K562 (cell line): ENCODE results near the gene HSDL2. TPM values are rescaled to one million over a fixed set of nuclear protein-coding genes. Genes with fewer than 3 reads are reported as not detected.

Experiments
- ARID4B ChIP-seq: sonication (generic); formaldehyde crosslinking; IDR thresholded peaks from 2 replicates; pipeline ENCODE4 v1.8.0; 2022; ENCODE audit warnings: mild to moderate bottlenecking, missing genetic modification reagents
- ATF1 ChIP-seq, 2 experiments: fragments of 450-650 bp in 1 of 2; IDR thresholded peaks; 2 replicates each; pipeline ENCODE4 v1.6.1; 2016; ENCODE audit warnings: missing compliant biosample characterization in 1 of 2, missing genetic modification characterization in 1 of 2
- CBFA2T2 ChIP-seq: fragments of 450-650 bp; conservative IDR thresholded peaks from 2 replicates; pipeline ENCODE4 v1.6.1; 2017; ENCODE audit warnings: mild to moderate bottlenecking
- CBX2 ChIP-seq: fragments of 200-600 bp; sonication (generic); IDR thresholded peaks from one replicate; pipeline ENCODE4 v1.6.1; 2012; ENCODE audit warnings: mild to moderate bottlenecking, low read length, inconsistent platforms; ENCODE audit not compliant: insufficient read depth, poor library complexity, severe bottlenecking
- ETV5 ChIP-seq: sonication (generic); formaldehyde crosslinking; IDR thresholded peaks from 2 replicates; pipeline ENCODE4 v1.4.0; 2020; ENCODE audit warnings: low read depth, mild to moderate bottlenecking, missing genetic modification reagents
- FUS ChIP-seq: fragments of 200-400 bp; formaldehyde crosslinking; optimal IDR thresholded peaks from 2 replicates; pipeline ENCODE3; 2017; ENCODE audit warnings: low read depth, low read length
- GATAD2A ChIP-seq: fragments of 450-650 bp; IDR thresholded peaks from 2 replicates; pipeline ENCODE4 v1.6.1; 2017
- GTF2E2 ChIP-seq: fragments of 200-800 bp; sonication (Bioruptor generic); IDR thresholded peaks from 2 replicates; pipeline ENCODE4 v1.6.1; 2016; ENCODE audit warnings: missing genetic modification characterization, missing compliant biosample characterization
- KLF16 ChIP-seq: IDR thresholded peaks from 2 replicates; pipeline ENCODE4 v1.6.1; 2016; ENCODE audit warnings: antibody characterized with exemption
- PHB ChIP-seq: fragments of 250-450 bp; sonication (Bioruptor Pico); IDR thresholded peaks from 2 replicates; pipeline ENCODE4 v1.5.0; 2021
- PHTF2 ChIP-seq: fragments of 250-450 bp; sonication (Bioruptor Pico); IDR thresholded peaks from 2 replicates; pipeline ENCODE4 v1.5.0; 2021; ENCODE audit warnings: mild to moderate bottlenecking
- PKNOX1 ChIP-seq: fragments of 450-650 bp; IDR thresholded peaks from 2 replicates; pipeline ENCODE4 v1.6.1; 2016
- POU5F1 ChIP-seq: fragments of 150-350 bp; IDR thresholded peaks from 2 replicates; pipeline ENCODE4 v1.6.1; 2014; ENCODE audit warnings: borderline replicate concordance, low read length, low read depth, mild to moderate bottlenecking; ENCODE audit not compliant: partially characterized antibody
- RFX1 ChIP-seq: fragments of 450-650 bp; IDR thresholded peaks from 2 replicates; pipeline ENCODE4 v1.6.1; 2016; ENCODE audit warnings: mild to moderate bottlenecking, moderate library complexity
- SUPT5H ChIP-seq: fragments of 450-650 bp; IDR thresholded peaks from 2 replicates; pipeline ENCODE4 v1.6.1; 2016
- VEZF1 ChIP-seq: fragments of 200-800 bp; sonication (Bioruptor generic); IDR thresholded peaks from 2 replicates; pipeline ENCODE4 v1.6.1; 2017; ENCODE audit warnings: missing genetic modification characterization, missing compliant biosample characterization
- WHSC1 ChIP-seq: IDR thresholded peaks from one replicate; pipeline ENCODE4 v1.6.1; 2012; ENCODE audit warnings: low read length, control low read depth, inconsistent platforms
- ZFP1 ChIP-seq: fragments of 450-650 bp; formaldehyde crosslinking; IDR thresholded peaks from 2 replicates; pipeline ENCODE4 v1.4.0; 2020; ENCODE audit warnings: mild to moderate bottlenecking, mixed read lengths
- ZNF175 ChIP-seq: fragments of 200-800 bp; sonication (Bioruptor generic); IDR thresholded peaks from 2 replicates; pipeline ENCODE4 v1.6.1; 2016; ENCODE audit warnings: low read depth, mild to moderate bottlenecking, missing genetic modification characterization, missing compliant biosample characterization
- ZNF263 ChIP-seq: sonication (generic); formaldehyde crosslinking; IDR thresholded peaks from 2 replicates; pipeline ENCODE4 v1.8.0; 2022; ENCODE audit warnings: mild to moderate bottlenecking, missing genetic modification reagents, borderline replicate concordance
- ZNF431 ChIP-seq: sonication (generic); formaldehyde crosslinking; IDR thresholded peaks from 2 replicates; pipeline ENCODE4 v1.8.0; 2022; ENCODE audit warnings: mild to moderate bottlenecking, missing genetic modification reagents
- ZNF444 ChIP-seq: fragments of 250-450 bp; sonication (Bioruptor Pico); IDR thresholded peaks from 2 replicates; pipeline ENCODE4 v1.4.0; 2020; ENCODE audit warnings: mild to moderate bottlenecking, moderate library complexity
- ZNF707 ChIP-seq: fragments of 250-450 bp; sonication (Bioruptor Pico); conservative IDR thresholded peaks from 2 replicates; pipeline ENCODE4 v1.8.0; 2022; ENCODE audit warnings: inconsistent platforms, mild to moderate bottlenecking, moderate library complexity
- ZNF766 ChIP-seq: fragments of 200-800 bp; sonication (Bioruptor generic); conservative IDR thresholded peaks from 2 replicates; pipeline ENCODE4 v1.6.1; 2016; ENCODE audit warnings: missing genetic modification characterization, missing compliant biosample characterization
- polyA plus RNA-seq, 8 experiments: library from polyadenylated mRNA; depleted of rRNA in 4 of 8; stranded (reverse) in 5 of 8; unstranded in 3 of 8; fragments of >200 nt; fragmentation: Nextera tagmentation in 2 of 8; fragmentation: Illumina TruSeq in 1 of 8; extraction: Ambion mirVana in 2 of 8; extraction: Trizol in 1 of 8; gene quantifications; 2 replicates each; pipeline versions ENCODE4 v1.2.1 to v1.2.3, GENCODE V29; 2011 to 2014; ENCODE audit warnings: inconsistent platforms in 1 of 8, missing spikeins in 1 of 8
- total RNA-seq, 7 experiments: library from RNA; depleted of rRNA in 6 of 7; stranded (reverse); fragments of >200 nt in 6 of 7; fragmentation: Illumina TruSeq in 2 of 7; extraction: Trizol in 2 of 7; gene quantifications; 2 replicates each; pipeline versions ENCODE4 v1.2.1 to v1.2.3, GENCODE V29; 2011 to 2021; ENCODE audit warnings: low replicate concordance in 1 of 7

The HSDL2 gene
- total and polyA plus RNA-seq, 9 of the 15 experiments (the other 6 are each of a cell fraction or from before 2014, with no cell fraction given): 22.8 to 74.1 (median 35.6) TPM

- TF ChIP-seq KLF16: 0 out of 2 replicates have a peak, but pooled peaks have one; percentile 42
- TF ChIP-seq CBFA2T2: no peak
- peak; percentile 65 for TF ChIP-seq ETV5
- TF ChIP-seq ZNF444 (CRISPR knock-in tag): no peak
- TF ChIP-seq ZFP1: no peak
- peak; percentile 81 for TF ChIP-seq GTF2E2 (tag)
- 0 out of 2 replicates have a peak, but pooled peaks have one; percentile 17 for TF ChIP-seq ZNF263 (CRISPR knock-in tag)
- peak; percentile 71; the same call in 1 of the 2 replicates for TF ChIP-seq ARID4B
- TF ChIP-seq POU5F1: no peak
- no peak for TF ChIP-seq CBX2
- TF ChIP-seq ZNF766: no peak
- no peak for TF ChIP-seq ZNF707 (CRISPR knock-in tag)
- TF ChIP-seq VEZF1: no peak; the same call in 1 of the 2 replicates
- no peak for TF ChIP-seq WHSC1
- TF ChIP-seq ZNF175 (CRISPR knock-in tag): no peak; the same call in 1 of the 2 replicates
- TF ChIP-seq SUPT5H: peak; percentile 85
- TF ChIP-seq PKNOX1: no peak
- 0 out of 2 replicates have a peak, but pooled peaks have one; percentile 22 for TF ChIP-seq ZNF431
- no peak for TF ChIP-seq FUS
- no peak; the same call in 1 of the 2 replicates for TF ChIP-seq GATAD2A
- TF ChIP-seq PHB (CRISPR knock-in tag): peak; percentile 91; the same call in 1 of the 2 replicates
- no peak; the same call in 1 of the 2 replicates for TF ChIP-seq ATF1 (CRISPR knock-in tag; IDR thresholded peaks at IDR 0.05)
- peak; percentile 82 for TF ChIP-seq ATF1 (tag; IDR thresholded peaks at IDR 0.05)
- no peak for TF ChIP-seq RFX1
- TF ChIP-seq PHTF2 (CRISPR knock-in tag): no peak
Observed at GRCh38 chr9:112332977-112333638, 46.8 kb upstream of the HSDL2 start, which contains the start of gene PTBP3 (continued).
